Ovary (tissue), 3 donors: ENCODE results near the gene TICAM1.

Experiments
- POLR2A ChIP-seq: fragments of 450-650 bp; IDR thresholded peaks from one replicate; pipeline ENCODE4 v1.6.1; 2017; ENCODE audit warnings: antibody characterized with exemption, mild to moderate bottlenecking, moderate library complexity
- TF ChIP-seq, protein P1 (sequence below), 3 donors: fragments of 450-650 bp in 2 of 3; fragments of 200-600 bp in 1 of 3; IDR thresholded peaks; one replicate each; pipeline versions ENCODE4 v1.5.1 to v1.8.0; 2016 to 2022; ENCODE audit warnings: antibody characterized with exemption in 3 of 3, mild to moderate bottlenecking in 1 of 3
- donor health status: DM: no; HTN: no; CAD: no.

DNA sequence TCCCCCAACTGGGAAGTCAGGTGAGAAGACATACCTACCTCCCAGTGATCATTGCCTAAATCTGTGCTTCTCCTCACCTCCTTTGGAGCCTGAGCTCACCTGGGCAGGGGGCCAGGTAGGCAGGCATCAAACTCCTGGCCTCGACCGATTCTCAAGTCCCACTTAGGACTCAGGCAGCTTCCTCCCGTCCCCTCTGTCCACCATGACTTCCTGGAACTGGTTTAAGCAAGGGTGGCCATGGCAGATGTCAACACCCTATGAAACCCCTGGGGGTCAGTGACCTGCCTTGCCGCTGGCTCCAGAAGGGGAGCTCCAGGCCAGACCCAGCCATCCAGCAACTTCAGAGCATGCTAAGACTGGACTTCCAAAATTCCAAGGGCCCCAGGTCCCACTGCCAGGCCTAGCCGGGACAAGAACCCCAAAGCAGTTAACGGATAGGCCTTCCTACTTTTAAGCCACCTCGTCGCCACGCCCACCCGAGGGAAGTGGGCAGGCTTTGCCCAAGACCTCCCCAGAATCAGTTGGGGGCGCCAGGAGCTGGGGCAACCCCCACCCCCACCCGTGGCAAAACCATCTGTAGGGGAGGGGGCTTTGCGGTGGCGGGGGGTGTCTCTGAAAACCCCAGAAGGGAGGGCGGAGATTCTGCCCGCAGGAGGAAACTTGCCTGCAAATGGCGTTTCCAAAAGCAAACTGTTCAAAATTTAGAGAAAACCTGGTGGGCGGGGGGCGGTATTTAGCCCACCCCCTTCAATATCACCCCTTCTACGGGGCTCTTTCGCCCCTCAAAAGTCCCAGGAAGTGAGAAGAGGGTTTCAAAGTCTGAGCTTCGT lies 35.3 kb upstream of the TICAM1 start:
- no peak for TF ChIP-seq POLR2A
- TF ChIP-seq, protein P1, sequence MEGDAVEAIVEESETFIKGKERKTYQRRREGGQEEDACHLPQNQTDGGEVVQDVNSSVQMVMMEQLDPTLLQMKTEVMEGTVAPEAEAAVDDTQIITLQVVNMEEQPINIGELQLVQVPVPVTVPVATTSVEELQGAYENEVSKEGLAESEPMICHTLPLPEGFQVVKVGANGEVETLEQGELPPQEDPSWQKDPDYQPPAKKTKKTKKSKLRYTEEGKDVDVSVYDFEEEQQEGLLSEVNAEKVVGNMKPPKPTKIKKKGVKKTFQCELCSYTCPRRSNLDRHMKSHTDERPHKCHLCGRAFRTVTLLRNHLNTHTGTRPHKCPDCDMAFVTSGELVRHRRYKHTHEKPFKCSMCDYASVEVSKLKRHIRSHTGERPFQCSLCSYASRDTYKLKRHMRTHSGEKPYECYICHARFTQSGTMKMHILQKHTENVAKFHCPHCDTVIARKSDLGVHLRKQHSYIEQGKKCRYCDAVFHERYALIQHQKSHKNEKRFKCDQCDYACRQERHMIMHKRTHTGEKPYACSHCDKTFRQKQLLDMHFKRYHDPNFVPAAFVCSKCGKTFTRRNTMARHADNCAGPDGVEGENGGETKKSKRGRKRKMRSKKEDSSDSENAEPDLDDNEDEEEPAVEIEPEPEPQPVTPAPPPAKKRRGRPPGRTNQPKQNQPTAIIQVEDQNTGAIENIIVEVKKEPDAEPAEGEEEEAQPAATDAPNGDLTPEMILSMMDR (IDR thresholded peaks at IDR 0.05): no peak
